Measurements from ENCODE around the gene TMEM87B.
"Not testable (repeated sequence)": the region's sequence is repeated elsewhere in the genome, so short reads cannot be mapped to it uniquely, and the experiment has no call there.

The TMEM87B gene

DNA sequence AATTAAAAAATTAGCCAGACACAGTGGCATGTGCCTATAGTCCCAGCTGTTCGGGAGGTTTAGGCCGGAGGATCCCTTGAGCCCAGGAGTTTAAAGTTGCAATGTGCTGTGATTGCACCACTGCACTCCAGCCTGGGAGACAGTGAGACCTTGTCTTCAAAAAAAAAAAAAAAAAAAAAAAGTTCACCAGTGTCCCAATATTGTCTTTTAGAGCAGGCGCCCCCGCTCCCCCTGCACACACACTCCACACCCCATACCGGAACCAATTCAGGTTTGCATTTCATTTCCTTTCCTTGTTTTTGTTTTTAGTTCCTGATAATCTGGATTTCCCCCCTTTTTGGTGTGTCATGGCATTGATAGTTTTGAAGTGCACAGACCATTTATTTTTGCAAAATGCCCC, 10.4 kb downstream of the TMEM87B start:
- in situ Hi-C loops (cut with MboI; ENCODE audit: low sequenced_read_pairs), result no loop called here

DNA sequence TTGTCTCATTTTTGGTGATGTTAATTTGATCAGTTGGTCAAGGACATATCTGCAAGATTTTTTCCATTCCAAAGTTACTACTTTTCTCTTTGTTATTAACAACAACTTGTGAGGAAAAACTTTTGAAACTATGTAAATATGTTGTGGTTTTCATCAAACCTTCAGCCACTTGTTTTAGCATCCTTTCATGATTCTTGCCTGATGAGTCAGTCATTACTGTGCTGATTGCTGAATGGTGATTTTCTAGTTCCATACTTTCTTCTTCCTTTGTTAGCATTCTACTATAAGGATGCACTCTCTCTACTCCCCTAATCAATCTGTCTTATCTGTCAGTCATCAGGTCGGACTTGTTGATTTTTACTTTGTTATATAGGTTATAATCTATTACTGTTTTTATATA, 10.9 kb downstream of the TMEM87B start:
- in situ Hi-C loops (cut with MboI; ENCODE audit: low sequenced_read_pairs), result no loop called here

DNA sequence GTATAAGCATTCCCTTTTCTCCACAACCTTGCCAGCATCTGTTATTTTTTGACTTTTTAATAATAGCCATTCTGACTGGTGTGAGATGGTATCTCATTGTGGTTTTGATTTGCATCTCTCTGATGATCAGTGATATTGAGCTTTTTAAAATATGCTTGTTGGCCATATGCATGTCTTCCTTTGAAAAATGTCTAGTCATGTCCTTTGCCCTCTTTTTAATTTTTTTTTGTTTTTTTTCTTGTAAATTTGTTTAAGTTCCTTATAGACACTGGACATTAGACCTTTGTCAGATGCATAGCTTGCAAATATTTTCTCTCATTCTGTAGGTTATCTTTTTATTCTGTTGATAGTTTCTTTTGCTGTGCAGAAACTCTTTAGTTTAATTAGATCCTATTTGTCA, 14.7 kb downstream of the TMEM87B start:
- in situ Hi-C loops (cut with MboI; ENCODE audit: low sequenced_read_pairs), result not testable (repeated sequence)

DNA sequence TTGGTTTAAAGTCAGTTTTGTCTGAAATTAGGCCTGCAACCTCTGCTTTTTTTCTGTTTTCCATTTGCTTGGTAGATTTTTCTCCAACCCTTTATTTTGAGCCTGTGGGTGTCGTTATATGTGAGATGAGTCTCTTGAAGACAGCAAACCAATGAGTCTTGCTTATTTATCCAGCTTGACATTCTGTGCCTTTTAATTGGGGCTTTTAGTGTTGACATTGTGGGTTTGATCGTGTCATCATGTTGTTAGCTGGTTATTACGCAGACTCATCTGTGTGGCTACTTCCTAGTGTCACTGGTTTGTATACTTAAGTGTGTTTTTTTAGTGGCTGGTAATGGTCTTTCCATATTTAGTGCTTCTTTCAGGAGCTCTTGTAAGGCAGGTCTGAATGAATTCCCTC, 18.8 kb downstream of the TMEM87B start:
- in situ Hi-C loops (cut with MboI; ENCODE audit: low sequenced_read_pairs), result no loop called here

DNA sequence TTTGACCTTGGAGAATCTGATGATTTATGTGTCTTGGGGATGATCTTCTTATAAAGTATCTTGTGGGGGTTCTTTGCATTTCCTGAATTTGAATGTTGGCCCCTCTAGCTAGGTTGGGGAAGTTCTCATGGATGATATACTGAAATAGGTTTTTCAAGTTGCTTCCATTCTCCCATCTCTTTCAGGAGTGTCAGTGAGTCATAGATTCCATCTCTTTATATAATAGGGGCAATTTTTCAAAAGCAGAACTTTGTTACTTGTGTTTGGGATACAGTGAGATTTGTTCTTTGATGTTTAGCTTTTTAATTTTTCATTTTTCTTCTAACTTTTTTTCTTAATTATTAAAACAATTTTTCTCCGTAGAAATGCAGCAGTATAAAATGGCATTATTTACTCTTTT, 19.4 kb downstream of the TMEM87B start:
- in situ Hi-C loops (cut with MboI; ENCODE audit: low sequenced_read_pairs), result no loop called here

DNA sequence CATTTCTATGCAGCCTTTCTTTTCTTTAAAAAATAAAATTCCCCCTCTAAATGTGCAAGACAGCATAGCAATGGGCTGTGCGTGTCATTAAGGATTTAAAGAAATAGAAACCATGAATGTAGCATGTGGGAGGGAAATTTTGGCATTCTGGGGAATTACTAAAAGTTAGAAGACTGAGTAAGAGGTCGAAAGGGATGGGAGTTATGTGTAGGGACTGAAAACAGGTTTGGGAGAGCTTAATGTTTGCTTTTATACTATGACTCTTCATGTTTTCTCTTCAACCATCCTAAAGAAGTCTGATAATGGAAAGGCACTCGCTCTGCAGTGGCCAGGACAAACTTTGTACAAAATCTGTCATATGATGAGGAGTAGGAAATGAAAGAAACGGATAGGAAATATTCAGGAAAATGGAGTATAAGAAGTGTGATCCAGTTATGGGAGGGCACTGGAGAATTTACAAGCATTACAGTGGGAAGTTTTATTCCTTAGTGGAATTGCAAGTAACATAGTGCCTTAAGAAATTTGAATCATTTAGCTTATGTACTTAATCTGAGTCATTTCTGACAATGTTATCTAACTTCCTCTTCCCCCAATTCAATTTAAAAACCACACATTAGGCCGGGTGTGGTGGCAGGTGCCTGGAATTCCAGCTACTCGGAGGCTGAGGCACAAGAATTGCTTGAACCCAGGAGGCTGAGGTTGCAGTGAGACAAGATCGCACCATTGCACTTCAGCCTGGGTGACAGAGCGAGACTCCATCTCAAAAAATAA, 20.6 kb downstream of the TMEM87B start:
- in situ Hi-C loops (cut with MboI; ENCODE audit: low sequenced_read_pairs), result no loop called here

DNA sequence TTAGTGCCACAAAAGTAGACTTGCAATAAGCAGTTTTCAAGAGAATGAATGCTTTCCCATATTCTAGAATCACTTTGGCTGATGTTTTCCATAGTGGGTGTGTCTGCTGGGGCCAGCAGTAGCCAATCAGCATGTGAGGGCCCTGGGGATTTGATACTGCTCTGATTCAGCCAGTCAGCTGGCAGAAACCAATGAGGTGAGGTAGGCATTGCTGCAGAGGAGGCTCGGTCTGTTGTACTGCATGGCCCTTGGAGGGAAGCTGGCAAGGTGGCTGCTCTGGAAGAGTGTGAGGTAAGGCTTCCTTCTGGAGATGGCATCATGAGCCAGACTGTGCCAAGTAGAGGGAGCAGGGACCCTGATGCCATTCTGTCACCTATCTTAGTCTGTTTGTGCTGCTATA, 22.7 kb downstream of the TMEM87B start:
- in situ Hi-C loops (cut with MboI; ENCODE audit: low sequenced_read_pairs), result no loop called here

DNA sequence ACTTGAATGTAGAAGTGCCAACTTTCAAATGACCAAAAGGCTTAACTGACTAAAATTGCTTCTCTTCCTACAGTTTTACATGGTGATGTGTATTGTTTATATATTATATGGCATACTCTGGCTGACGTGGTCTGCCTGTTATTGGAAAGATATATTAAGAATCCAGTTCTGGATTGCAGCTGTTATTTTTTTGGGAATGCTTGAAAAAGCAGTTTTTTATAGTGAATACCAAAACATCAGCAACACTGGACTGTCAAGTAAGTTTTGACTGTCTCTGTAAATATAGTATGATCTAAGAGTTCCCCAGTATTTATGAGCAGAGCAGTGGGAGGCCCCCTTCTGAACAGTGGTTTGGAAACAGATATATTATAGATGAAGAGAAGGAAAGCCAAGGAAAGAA, 26.2 kb downstream of the TMEM87B start:
- in situ Hi-C loops (cut with MboI; ENCODE audit: low sequenced_read_pairs), result no loop called here

DNA sequence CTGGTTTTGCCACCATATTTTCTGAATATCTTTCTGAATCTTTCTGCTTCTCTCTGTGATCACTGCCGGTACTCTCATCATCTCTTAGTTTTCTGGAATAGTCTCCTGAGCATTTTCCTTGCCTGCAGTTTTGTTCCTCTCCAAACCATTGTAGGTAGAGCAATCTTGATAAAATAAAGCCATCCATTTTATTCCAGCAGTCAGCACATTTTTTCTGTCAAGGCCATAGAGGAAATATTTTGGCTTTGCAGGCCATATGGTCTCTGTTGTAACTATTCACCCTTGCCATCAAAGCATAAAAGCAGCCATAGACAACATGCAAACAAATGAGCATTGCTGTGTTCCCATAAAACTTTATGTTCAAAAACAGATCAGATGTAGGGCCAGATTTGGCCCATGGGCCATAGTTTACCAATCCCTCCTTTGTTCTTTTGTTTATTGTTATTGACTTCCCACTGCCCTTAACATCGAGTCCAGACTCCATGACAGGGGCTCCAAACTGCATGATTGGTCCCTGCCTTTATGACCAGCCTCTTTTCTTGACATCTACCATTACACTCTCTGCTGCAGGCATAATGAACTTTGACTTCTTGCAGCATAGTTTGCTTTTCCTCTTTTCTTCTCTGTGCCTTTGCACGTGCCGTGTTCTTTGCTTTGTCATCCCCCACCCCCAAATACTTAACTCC, 29.8 kb downstream of the TMEM87B start:
- in situ Hi-C loops (cut with MboI; ENCODE audit: low sequenced_read_pairs), result no loop called here

DNA sequence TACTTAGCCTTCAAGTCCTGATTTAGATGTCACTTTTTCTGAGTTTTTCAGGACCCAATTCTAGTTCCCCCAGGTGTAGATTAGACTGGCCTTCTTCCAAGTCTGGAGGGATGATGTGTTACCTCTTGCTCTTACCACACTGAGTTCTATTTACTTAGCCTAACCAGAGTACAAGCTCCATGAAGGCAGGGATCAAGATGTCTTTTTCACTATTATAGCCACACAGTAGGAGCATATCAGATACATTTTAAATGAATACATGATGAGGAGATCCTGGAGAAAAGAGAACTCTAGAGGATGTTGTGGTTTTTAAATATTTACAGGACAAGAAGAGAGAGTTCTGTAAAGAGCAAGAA, 30.3 kb downstream of the TMEM87B start:
- in situ Hi-C loops (cut with MboI; ENCODE audit: low sequenced_read_pairs), result no loop called here

DNA sequence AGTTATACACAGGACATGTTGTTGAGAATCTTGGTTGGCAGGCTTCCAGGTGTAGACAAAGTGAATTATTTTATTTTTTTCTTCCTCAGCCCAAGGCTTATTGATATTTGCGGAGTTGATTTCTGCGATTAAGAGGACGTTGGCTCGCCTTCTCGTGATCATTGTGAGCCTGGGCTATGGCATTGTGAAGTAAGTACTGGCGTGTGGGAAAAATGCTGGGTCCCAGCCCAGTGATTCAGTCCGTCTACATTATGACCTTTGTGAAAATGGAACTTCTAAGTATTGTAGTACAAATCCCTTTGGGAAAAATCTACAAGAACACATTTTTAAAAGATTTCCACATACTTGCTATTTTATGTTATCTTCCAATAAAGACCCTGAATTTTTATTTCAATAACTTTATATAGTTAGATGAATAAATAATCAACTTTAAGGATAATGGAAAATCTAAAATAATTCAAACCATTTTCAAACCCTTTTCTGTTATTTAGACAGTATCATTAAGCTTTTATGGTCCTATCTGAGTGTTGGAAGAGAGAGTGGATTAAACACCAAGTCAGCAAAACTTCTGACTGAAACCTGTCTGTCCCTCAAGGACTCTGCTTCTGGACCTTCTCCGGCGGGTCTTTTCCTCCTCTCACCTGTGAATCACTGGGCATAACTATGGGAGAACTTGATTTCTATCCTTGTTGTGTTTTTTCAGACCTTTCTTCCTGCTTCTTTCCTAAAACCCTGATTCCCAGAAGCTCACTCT, 31.0 kb downstream of the TMEM87B start:
- in situ Hi-C loops (cut with MboI; ENCODE audit: low sequenced_read_pairs), result no loop called here

DNA sequence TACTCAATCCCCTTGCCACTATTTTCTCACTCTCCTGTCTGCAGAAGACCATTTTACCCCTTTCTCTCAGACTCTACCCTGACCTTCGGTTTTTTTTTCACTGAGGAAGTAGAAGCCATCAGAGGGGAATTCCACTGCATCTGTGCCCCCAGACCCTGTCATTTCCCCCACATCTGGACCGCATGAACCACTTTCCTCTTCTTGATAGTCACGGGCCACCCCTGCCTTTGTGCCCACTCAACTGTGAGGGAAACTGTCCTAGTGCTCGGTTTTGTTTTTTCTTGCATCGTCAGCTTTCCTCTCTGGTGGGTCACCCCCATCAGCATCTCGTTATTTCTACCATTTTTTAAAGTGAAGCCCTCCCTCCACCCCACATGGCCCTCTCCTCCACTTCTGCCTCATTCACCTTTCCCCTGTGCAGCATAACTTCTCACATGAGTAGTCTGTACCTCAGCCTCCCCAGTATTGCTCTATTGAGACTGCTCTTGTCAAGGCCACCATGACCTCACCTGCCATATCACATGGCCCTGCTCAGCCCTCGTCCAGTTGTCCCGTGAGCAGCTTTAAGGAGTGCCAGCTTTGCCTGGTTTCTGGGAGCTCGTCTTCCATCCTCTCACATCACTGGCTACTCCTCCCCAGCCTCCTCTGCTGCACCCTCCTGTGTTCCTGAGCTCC, 32.4 kb downstream of the TMEM87B start:
- in situ Hi-C loops (cut with MboI; ENCODE audit: low sequenced_read_pairs), result no loop called here

DNA sequence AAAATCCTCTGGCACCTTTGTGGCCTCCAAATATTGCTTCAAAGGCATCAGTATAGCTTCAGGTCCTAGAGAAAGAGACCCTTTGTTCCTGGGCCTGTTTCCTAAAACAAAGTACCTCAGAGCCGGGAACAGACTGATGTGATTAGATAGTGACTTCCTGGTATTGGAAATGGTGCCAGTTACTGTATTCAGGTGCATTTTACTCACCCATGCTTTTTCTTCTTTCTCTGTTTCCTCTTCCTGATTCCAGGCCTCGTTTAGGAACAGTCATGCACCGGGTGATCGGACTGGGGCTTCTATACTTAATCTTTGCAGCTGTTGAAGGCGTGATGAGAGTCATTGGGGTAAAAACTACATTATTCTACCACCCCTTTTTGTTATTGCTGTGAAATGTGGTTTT, 34.3 kb downstream of the TMEM87B start:
- in situ Hi-C loops (cut with MboI; ENCODE audit: low sequenced_read_pairs), result no loop called here

DNA sequence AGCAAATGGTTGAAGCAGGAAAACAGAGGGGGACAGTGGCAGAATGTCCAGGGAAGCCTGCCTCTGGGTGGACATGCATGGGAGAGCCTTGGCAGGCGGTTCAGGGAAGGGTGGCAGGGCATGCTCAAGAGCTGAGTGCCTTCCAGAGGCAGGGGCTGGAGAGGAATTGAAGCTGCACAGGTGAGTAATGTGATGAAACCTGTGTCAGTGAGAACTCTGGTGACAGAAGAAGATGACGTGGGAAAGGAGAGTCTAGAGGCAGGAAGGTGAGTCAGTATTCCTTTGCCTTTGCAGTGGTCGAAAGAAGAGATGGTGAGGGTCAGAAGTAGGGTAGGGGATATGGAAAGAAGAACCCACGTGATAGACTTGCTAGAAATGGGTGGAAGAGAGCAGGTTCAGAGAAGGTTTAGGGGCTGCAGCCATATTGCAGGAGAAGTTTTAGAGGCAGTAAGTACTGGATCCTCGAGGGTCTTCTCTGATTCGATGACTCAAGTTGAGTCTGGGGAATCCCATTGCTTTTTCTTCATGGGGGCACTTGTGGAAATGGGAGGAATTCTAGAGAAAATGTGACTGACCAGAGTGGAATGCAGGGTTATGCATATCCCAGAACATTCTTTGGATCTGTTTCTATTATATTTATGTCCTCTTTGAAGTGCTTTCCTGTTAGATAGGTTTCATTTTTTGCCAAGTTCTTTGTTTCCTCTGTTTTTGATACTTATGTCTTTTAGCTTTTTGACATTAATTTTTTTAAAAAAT, 37.4 kb downstream of the TMEM87B start:
- in situ Hi-C loops (cut with MboI; ENCODE audit: low sequenced_read_pairs), result no loop called here

DNA sequence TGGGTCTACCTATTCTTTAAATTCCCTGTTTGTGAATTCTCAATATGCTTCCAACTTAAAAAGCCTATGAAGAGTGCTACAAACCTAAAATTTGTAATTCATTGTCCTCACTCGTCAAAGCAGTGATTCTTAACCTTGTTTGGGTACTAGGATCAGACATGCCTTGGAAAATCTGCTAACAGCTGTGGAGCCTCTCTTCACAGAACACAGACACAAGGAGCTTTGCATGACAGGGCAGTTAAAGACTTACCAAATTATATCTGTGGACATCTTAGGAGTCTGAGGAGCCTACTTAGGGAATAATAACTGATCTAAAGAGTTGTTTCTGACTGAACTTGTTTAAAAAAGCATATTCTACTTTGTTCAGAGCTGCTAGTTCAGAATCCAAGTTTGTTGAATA, 38.1 kb downstream of the TMEM87B start:
- in situ Hi-C loops (cut with MboI; ENCODE audit: low sequenced_read_pairs), result no loop called here

DNA sequence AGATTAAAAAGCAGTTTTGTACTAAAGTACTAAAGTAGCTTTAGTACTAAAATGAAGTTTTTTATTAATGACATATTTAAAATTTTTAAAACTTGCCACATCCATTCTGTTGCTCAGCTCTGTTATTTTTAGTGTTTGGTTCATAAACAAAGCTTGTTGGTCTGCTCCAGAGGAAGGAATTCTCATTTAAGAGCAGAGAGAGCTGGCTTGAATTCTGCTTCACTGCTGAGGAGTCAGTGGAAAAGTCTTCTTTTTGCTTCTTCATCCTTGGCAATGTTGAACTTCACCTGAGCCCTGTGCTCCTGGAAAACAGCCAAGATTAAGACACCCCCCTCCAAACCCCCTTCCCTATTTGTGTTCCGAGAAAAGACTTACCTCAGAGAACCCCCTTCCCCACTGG, 40.6 kb downstream of the TMEM87B start:
- in situ Hi-C loops (cut with MboI; ENCODE audit: low sequenced_read_pairs), result no loop called here

DNA sequence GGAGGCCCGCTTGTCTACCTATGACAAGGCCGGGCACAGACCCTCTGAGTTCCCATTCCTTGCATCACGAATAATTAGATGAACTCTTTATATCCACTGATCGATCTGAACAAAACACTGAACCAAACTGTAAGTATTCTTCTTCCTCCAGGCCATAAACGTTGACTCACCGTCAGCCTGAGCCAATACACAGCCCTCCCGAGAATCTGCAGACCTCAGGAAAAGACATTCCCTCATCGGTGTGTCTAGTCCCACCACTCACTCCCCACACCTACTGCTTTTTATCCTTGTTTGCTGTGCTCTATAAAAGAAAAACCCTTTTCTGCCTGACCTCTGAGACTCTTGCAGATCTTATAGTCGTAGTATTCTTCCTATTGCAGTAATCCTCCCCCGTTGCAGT, 41.0 kb downstream of the TMEM87B start:
- in situ Hi-C loops (cut with MboI; ENCODE audit: low sequenced_read_pairs), result no loop called here

DNA sequence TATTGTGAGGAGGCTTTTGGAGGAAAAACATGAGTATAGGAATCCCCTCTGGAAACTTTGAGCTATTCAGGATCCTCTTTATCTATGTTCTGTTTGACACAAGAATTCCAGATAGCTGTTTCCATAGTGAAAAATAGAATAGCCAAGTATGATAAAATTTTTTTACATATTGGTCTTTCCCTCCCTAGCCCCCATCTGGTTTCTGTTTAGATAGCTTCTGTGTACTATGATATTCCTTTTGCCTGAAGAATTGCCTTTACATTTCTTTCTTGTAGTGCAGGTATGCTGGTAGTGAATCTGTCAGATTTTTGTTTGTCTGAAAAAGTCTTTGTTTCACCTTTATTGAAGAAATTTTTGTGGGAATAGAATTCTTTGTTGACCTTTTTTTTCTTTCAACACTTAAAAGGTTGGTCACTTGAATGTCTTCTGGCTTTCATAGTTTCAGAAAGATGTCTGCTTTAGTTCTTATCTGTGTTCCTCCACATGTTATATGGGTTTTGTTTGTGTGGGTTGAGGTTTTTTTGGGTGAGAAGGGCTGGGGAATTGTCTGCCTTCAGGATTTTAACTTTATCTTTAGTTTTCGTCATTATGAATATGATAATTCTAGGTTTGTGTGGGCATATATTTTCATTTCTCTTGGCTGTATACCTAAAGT, 53.2 kb downstream of the TMEM87B start:
- in situ Hi-C loops (cut with MboI; ENCODE audit: low sequenced_read_pairs), result no loop called here

DNA sequence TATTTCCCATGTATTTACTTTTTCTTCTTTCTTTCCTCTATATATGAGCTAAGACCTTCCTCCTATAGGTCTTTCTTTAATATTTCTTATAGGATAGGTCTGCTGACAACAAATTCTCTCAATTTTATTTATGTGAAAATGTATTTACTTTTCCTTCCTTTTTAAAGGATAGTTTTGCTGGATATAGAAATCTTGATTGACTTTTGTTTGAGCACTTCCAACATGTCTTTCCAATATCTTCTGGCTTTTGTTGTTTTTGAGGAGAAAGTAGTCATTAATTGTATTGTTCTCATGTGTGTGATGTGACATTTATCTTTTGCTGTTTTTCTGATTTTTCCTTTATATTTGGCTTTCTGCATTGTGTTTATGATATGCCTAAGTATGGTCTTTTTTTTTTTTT, 54.2 kb downstream of the TMEM87B start:
- in situ Hi-C loops (cut with MboI; ENCODE audit: low sequenced_read_pairs), result no loop called here

DNA sequence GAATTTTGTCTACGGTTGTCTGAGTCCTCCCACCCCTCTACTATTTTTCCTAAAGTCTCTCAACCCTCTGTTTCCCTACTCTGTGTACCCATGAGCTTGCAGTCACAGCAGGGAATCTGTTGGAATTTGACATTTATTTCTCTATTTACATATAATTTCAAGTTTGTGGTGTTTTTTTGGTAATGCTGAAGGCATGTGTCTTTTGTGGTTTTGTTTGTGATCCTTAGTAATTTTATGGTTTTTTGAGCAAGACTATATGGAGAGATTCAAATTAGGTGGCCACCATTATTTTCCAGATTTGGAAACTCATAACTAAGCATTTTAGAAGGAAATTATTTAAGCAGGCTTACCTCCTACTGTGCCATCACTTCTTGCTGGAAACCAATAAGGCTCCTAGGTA, 55.9 kb downstream of the TMEM87B start:
- in situ Hi-C loops (cut with MboI; ENCODE audit: low sequenced_read_pairs), result no loop called here

All from HL-60/S4 treated with phorbol 12-myristate 13-acetate at 8.2 ng/mL for 4 days and 3 days (cell line).